Tibial nerve (tissue), 4 donors: Measurements from ENCODE around the gene TRERF1. TPM values are rescaled to one million over a fixed set of nuclear protein-coding genes. Genes with fewer than 3 reads are reported as not detected.

Experiments
- DNase-seq, 2 donors: peaks; one replicate each; pipeline ENCODE4 v3.0.0-alpha.2; 2019; ENCODE audit warnings: low spot score in 2 of 2
- H3K27ac ChIP-seq, 4 donors: fragments of 200-600 bp; sonication (generic) in 3 of 4; one replicate each; pipeline ENCODE4 v1.5.1; 2017 to 2019; ENCODE audit warnings: mild to moderate bottlenecking in 1 of 4
- H3K27me3 ChIP-seq, 2 donors: fragments of 200-600 bp; sonication (generic) in 1 of 2; one replicate each; pipeline versions ENCODE4 v1.5.1 to v1.6.0; 2017 to 2019
- H3K36me3 ChIP-seq, 3 donors: fragments of 200-600 bp; sonication (generic); one replicate each; pipeline ENCODE4 v1.5.1; 2018 to 2019
- H3K4me1 ChIP-seq, 4 donors: fragments of 200-600 bp; sonication (generic) in 3 of 4; one replicate each; pipeline ENCODE4 v1.5.1; 2017 to 2019
- H3K4me3 ChIP-seq, 4 donors: fragments of 200-600 bp; sonication (generic) in 3 of 4; one replicate each; pipeline ENCODE4 v1.5.1; 2017 to 2019; ENCODE audit warnings: mild to moderate bottlenecking in 1 of 4, moderate library complexity in 1 of 4
- H3K9me3 ChIP-seq, 4 donors: fragments of 200-600 bp; sonication (generic) in 3 of 4; one replicate each; pipeline ENCODE4 v1.5.1; 2017 to 2019
- CTCF ChIP-seq, 5 experiments: fragments of 200-600 bp in 3 of 5; fragments of 450-650 bp in 2 of 5; sonication (generic) in 3 of 5; IDR thresholded peaks; one replicate each; pipeline ENCODE4 v1.5.1; 2016 to 2019; ENCODE audit warnings: antibody characterized with exemption in 5 of 5, mild to moderate bottlenecking in 3 of 5, moderate library complexity in 2 of 5
- EP300 ChIP-seq, 2 donors: sonication (generic); formaldehyde crosslinking; IDR thresholded peaks; one replicate each; pipeline ENCODE4 v1.6.1; 2017; ENCODE audit warnings: antibody characterized with exemption in 2 of 2, mild to moderate bottlenecking in 1 of 2
- POLR2A ChIP-seq, 2 donors: fragments of 450-650 bp; IDR thresholded peaks; one replicate each; pipeline ENCODE4 v1.6.1; 2017; ENCODE audit warnings: antibody characterized with exemption in 2 of 2, mild to moderate bottlenecking in 2 of 2, moderate library complexity in 2 of 2
- WGBS, 2 donors: methylation state at CpG; one replicate each; pipeline ENCODE4 v1.1.5; 2018; 5-methylcytosine and 5-hydroxymethylcytosine counted together
- total RNA-seq, 4 donors: library from RNA; depleted of rRNA; stranded (reverse); fragments of >200 nt; gene quantifications; one replicate each; pipeline ENCODE4 v1.1.0, GENCODE V29; 2016

Gene TRERF1
- total RNA-seq, 4 donors from 2014 or later = 4.2 to 7.2 (median 4.9) TPM

GRCh38 chr6:42201382-42201781, 250.3 kb downstream of the TRERF1 start:
- Histone ChIP-seq H3K4me3 (no peak overlapping the region), H3K27ac (no peak overlapping the region), H3K9me3 (no peaks in the 10 kb centered on the region), H3K27me3 (no peaks in the 10 kb centered on the region), H3K4me1 (no peaks in the 10 kb centered on the region), H3K36me3 (peaks cover 0 to 80% (median 3%) of the 10 kb centered on the region in 3 donors)
- no peak for DNase-seq
- WGBS, 2 donors = 55 to 66% methylated on average over 3 of the region's 3 CpGs
- no peak for TF ChIP-seq CTCF (IDR thresholded peaks at IDR 0.05)
- TF ChIP-seq POLR2A (IDR thresholded peaks at IDR 0.05) = no peak
- no peak for TF ChIP-seq EP300 (IDR thresholded peaks at IDR 0.05)

GRCh38 chr6:42200035-42200434, 251.7 kb downstream of the TRERF1 start:
- peaks cover 0 to 66% (median 0%) of the 10 kb centered on the region in 3 donors for H3K36me3 ChIP-seq
- no peak overlapping the region for H3K27ac ChIP-seq
- H3K4me3 ChIP-seq = no peak overlapping the region
- TF ChIP-seq POLR2A (IDR thresholded peaks at IDR 0.05) = no peak
- TF ChIP-seq EP300 (IDR thresholded peaks at IDR 0.05) = no peak
- no peak for TF ChIP-seq CTCF (IDR thresholded peaks at IDR 0.05)
- no peak for DNase-seq
- no peaks in the 10 kb centered on the region for H3K9me3 ChIP-seq
- WGBS, 2 donors = 64 to 79% methylated on average over 1 of the region's 1 CpG
- no peaks in the 10 kb centered on the region for H3K4me1 ChIP-seq
- H3K27me3 ChIP-seq = no peaks in the 10 kb centered on the region

- Histone ChIP-seq H3K4me3 (no peak overlapping the region), H3K27ac (no peak overlapping the region), H3K27me3 (no peaks in the 10 kb centered on the region), H3K36me3 (peaks cover 0 to 66% (median 0%) of the 10 kb centered on the region in 3 donors), H3K4me1 (no peaks in the 10 kb centered on the region), H3K9me3 (no peaks in the 10 kb centered on the region)
- no peak for TF ChIP-seq CTCF (IDR thresholded peaks at IDR 0.05)
- TF ChIP-seq POLR2A (IDR thresholded peaks at IDR 0.05) = no peak
- TF ChIP-seq EP300 (IDR thresholded peaks at IDR 0.05) = no peak
- no peak for DNase-seq
- WGBS, 2 donors = 94% methylated on average over 5 of the region's 5 CpGs
Observed at GRCh38 chr6:42199106-42199981, 252.4 kb downstream of the TRERF1 start.

- H3K27me3 ChIP-seq = no peaks in the 10 kb centered on the region
- no peak overlapping the region for H3K4me3 ChIP-seq
- DNase-seq = no peak
- H3K9me3 ChIP-seq = no peaks in the 10 kb centered on the region
- peaks cover 0 to 52% (median 0%) of the 10 kb centered on the region in 3 donors for H3K36me3 ChIP-seq
- TF ChIP-seq POLR2A (IDR thresholded peaks at IDR 0.05) = no peak
- no peak for TF ChIP-seq EP300 (IDR thresholded peaks at IDR 0.05)
- no peak for TF ChIP-seq CTCF (IDR thresholded peaks at IDR 0.05)
- no peak overlapping the region for H3K27ac ChIP-seq
- H3K4me1 ChIP-seq = no peaks in the 10 kb centered on the region
- 79 to 89% methylated on average over 13 of the region's 13 CpGs for WGBS, 2 donors
Observed at GRCh38 chr6:42197555-42198362, 254.0 kb downstream of the TRERF1 start.

GRCh38 chr6:42195415-42195814, 256.3 kb downstream of the TRERF1 start:
- H3K9me3 ChIP-seq = no peaks in the 10 kb centered on the region
- 83% methylated on average over 4 of the region's 4 CpGs for WGBS, 2 donors
- no peaks in the 10 kb centered on the region for H3K27me3 ChIP-seq
- no peak for DNase-seq
- H3K36me3 ChIP-seq = peaks cover 0 to 38% (median 0%) of the 10 kb centered on the region in 3 donors
- H3K4me3 ChIP-seq = no peak overlapping the region
- no peaks in the 10 kb centered on the region for H3K4me1 ChIP-seq
- TF ChIP-seq CTCF (IDR thresholded peaks at IDR 0.05) (no peak), POLR2A (IDR thresholded peaks at IDR 0.05) (no peak), EP300 (IDR thresholded peaks at IDR 0.05) (no peak)
- no peak overlapping the region for H3K27ac ChIP-seq
